GM12878 (cell line): ENCODE data around the gene FTH1. TPM values are rescaled to one million over a fixed set of nuclear protein-coding genes. Genes with fewer than 3 reads are reported as not detected.

Source experiments
- ASH2L ChIP-seq: fragments of 300-600, 200-600 bp; sonication (generic); IDR thresholded peaks from 2 replicates; pipeline ENCODE4 v1.6.1; 2017; ENCODE audit warnings: low read depth, mild to moderate bottlenecking, borderline replicate concordance
- BACH1 ChIP-seq: fragments of 450-650 bp; IDR thresholded peaks from 2 replicates; pipeline ENCODE4 v1.6.1; 2017; ENCODE audit warnings: mild to moderate bottlenecking, borderline replicate concordance
- CBX5 ChIP-seq: sonication (generic); IDR thresholded peaks from 2 replicates; pipeline ENCODE4 v1.6.1; 2016; ENCODE audit warnings: low read depth, moderate library complexity, mild to moderate bottlenecking, inconsistent platforms
- CEBPB ChIP-seq, 2 experiments: fragments of 150-350 bp in 1 of 2; IDR thresholded peaks; 2 replicates each; pipeline ENCODE4 v1.6.1; 2012 to 2014; ENCODE audit warnings: low read depth in 2 of 2, low read length in 2 of 2, borderline replicate concordance in 1 of 2, inconsistent platforms in 1 of 2
- CEBPZ ChIP-seq: fragments of 150-350 bp; IDR thresholded peaks from 2 replicates; pipeline ENCODE4 v1.6.1; 2016; ENCODE audit warnings: low read depth, low read length
- CHD1 ChIP-seq: IDR thresholded peaks from 2 replicates; pipeline ENCODE4 v1.6.1; 2012; ENCODE audit warnings: low read depth, low read length, improper control_type of control experiment
- FOS ChIP-seq: IDR thresholded peaks from 3 replicates; pipeline ENCODE4 v1.6.1; 2011; ENCODE audit warnings: borderline replicate concordance; ENCODE audit not compliant: insufficient read length; ENCODE audit errors: extremely low read depth
- HDAC6 ChIP-seq: fragments of 200-600 bp; sonication (generic); IDR thresholded peaks from one replicate; pipeline ENCODE4 v1.8.0; 2017; ENCODE audit warnings: antibody characterized with exemption; ENCODE audit not compliant: unreplicated experiment
- JUNB ChIP-seq: IDR thresholded peaks from 2 replicates; pipeline ENCODE4 v1.6.1; 2016; ENCODE audit warnings: antibody characterized with exemption, mild to moderate bottlenecking
- NFYA ChIP-seq: IDR thresholded peaks from 2 replicates; pipeline ENCODE4 v1.6.1; 2011; ENCODE audit warnings: low read depth, mild to moderate bottlenecking, low read length, improper control_type of control experiment, borderline replicate concordance
- NR2F1 ChIP-seq: fragments of 450-650 bp; conservative IDR thresholded peaks from 2 replicates; pipeline ENCODE4 v1.6.1; 2017; ENCODE audit warnings: mild to moderate bottlenecking
- RB1 ChIP-seq: fragments of 450-650 bp; formaldehyde crosslinking; IDR thresholded peaks from 2 replicates; pipeline ENCODE4 v1.6.1; 2017; ENCODE audit warnings: mild to moderate bottlenecking, borderline replicate concordance
- REST ChIP-seq: IDR thresholded peaks from 2 replicates; pipeline ENCODE4 v1.6.1; 2012; ENCODE audit warnings: mild to moderate bottlenecking, low read depth, low read length
- SP1 ChIP-seq: IDR thresholded peaks from one replicate; pipeline ENCODE4 v1.6.1; 2011; ENCODE audit warnings: low read depth, low read length
- TCF7 ChIP-seq: IDR thresholded peaks from 2 replicates; pipeline ENCODE4 v1.6.1; 2014; ENCODE audit warnings: antibody characterized with exemption, borderline replicate concordance
- ZBED1 ChIP-seq: IDR thresholded peaks from 2 replicates; pipeline ENCODE4 v1.6.1; 2016; ENCODE audit warnings: borderline replicate concordance
- ZBTB4 ChIP-seq: fragments of 450-650 bp; formaldehyde crosslinking; IDR thresholded peaks from 2 replicates; pipeline ENCODE4 v1.4.0; 2022; ENCODE audit warnings: mild to moderate bottlenecking, moderate library complexity
- polyA plus RNA-seq, 11 experiments: library from polyadenylated mRNA; depleted of rRNA in 4 of 11; unstranded in 6 of 11; stranded (reverse) in 5 of 11; fragments of >200 nt; fragmentation: Nextera tagmentation in 4 of 11; fragmentation: Illumina TruSeq in 1 of 11; extraction: Ambion mirVana in 4 of 11; extraction: Trizol in 1 of 11; gene quantifications; 1 replicate in 1 of 11; 2 replicates in 10 of 11; pipeline versions ENCODE4 v1.2.1 to v1.2.3, GENCODE V29; 2011 to 2016; ENCODE audit warnings: inconsistent platforms in 2 of 11, missing spikeins in 2 of 11, low read depth in 1 of 11
- total RNA-seq, 4 experiments: library from RNA; depleted of rRNA in 3 of 4; stranded (reverse); fragments of >200 nt in 3 of 4; fragmentation: Illumina TruSeq in 1 of 4; extraction: Trizol in 1 of 4; gene quantifications; 2 replicates each; pipeline versions ENCODE4 v1.2.1 to v1.2.3, GENCODE V29; 2013 to 2021
- TF ChIP-seq, protein P1 (sequence below): fragments of 450-650 bp; IDR thresholded peaks from 2 replicates; pipeline ENCODE4 v1.6.1; 2014; ENCODE audit warnings: mild to moderate bottlenecking

Gene FTH1
- total and polyA plus RNA-seq, 10 of the 15 experiments (the other 5 are each of a cell fraction or from before 2014, with no cell fraction given): 289 to 4,154 (median 960) TPM

DNA sequence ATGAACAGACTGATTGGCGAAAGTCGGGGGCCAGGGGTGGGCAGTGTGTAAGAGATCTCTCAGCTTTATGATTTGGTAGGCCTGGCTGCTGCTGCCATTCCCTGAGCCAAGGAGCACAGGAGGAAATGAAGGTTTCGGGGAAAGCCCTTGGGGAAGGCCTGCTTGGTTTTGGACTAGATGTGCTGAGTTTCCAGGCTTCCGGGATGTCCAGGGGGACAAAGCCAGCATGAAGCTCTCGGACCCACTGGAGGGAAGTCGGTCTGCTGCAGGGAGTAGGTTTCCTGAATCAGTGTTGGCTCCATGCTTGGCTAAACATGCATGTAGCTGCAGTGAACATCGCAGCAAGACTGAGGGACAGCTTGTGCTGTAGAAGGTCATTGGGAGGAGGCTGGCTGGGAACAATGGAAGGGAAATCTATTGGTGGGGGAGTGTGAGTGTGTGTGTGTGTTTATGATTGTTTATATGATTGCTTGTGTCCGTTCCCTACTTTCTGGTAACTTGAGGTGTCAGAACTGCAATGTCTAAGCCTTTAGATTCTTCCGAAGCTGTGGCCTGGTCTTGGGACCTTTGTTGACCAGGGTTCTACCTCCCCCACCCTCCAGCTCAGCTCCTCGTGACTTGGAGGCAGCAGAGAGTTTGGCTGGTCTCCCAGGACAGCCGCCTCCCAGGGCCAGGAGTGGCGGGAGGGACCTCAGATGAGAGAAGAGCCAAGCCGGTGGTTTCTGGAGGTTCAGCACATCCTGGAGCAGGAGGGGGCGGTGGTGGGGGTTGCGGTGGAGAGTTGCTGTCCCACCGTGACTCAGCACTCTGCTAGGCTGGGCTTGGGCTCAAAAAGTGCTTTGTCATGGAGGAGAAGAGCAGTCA is 4.0 kb upstream of the FTH1 start (continued):
- TF ChIP-seq CEBPZ (no peak), ZBED1 (no peak), BACH1 (peak; percentile 100), REST (no peak), TCF7 (no peak), SP1 (no peak), RB1 (no peak), NFYA (no peak), HDAC6 (no peak), JUNB (no peak), CEBPB (IDR thresholded peaks at IDR 0.05; ENCODE audit: borderline replicate concordance in 1 of 2, low read depth in 2 of 2, low read length in 2 of 2) (no peak), CHD1 (no peak), ZBTB4 (CRISPR knock-in tag) (no peak), NR2F1 (0 out of 2 replicates have a peak, but pooled peaks have one; percentile 23), FOS (no peak), ASH2L (no peak; the same call in 1 of the 2 replicates), CBX5 (no peak)
- TF ChIP-seq, protein P1, sequence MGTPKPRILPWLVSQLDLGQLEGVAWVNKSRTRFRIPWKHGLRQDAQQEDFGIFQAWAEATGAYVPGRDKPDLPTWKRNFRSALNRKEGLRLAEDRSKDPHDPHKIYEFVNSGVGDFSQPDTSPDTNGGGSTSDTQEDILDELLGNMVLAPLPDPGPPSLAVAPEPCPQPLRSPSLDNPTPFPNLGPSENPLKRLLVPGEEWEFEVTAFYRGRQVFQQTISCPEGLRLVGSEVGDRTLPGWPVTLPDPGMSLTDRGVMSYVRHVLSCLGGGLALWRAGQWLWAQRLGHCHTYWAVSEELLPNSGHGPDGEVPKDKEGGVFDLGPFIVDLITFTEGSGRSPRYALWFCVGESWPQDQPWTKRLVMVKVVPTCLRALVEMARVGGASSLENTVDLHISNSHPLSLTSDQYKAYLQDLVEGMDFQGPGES: no peak
